HG03039 (cell line): ENCODE data around the gene CSTF1.

Source experiments
- ATAC-seq: cut with Tn5 transposase; IDR thresholded peaks from one replicate; pipeline ENCODE4 v1.9.1; 2021; ENCODE audit warnings: mild to moderate bottlenecking, moderate library complexity; ENCODE audit not compliant: unreplicated experiment

CSTF1 gene

DNA sequence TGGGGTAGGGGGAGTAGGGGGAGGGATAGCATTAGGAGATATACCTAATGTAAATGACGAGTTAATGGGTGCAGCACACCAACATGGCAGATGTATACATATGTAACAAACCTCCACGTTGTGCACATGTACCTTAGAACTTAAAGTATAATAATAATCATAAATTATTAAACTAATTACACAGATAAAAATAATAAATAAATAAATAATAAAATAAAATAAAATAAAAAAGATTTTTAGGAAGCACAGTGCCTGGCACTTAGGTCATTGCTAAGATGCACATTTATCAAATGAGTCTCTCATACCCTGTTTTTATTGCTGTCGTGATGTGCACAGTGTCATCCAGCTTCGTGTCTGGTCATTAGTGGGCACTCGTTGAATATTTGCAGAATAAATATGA lies 57.0 kb downstream of the CSTF1 start:
- ATAC-seq = no peak

GRCh38 chr20:56451056-56451765 lies 58.8 kb downstream of the CSTF1 start:
- no peak for ATAC-seq

DNA sequence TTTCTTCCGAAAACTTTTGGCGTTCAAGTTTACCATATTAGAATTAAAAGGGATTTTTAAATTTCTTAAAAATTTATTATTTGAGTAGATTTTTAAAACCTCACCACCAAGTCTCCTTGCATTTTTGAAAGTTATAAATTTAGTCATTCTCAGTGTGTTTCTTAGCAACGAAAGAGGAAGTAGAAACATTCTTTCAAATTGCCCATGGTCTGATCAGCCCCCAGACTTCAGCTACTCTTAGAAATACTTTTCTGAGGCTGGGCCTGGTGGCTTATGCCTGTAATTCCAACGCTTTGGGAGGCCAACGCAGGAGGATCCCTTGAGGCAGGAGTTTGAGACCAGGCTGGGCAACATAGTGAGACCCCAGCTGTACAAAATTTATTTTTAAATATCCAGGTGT lies 60.9 kb downstream of the CSTF1 start:
- peak; percentile 65 for ATAC-seq

GRCh38 chr20:56454754-56455153 lies 62.3 kb downstream of the CSTF1 start:
- peak; percentile 87 for ATAC-seq
